Measurements from ENCODE around the gene PIK3CB.
"Not testable (repeated sequence)": the region's sequence is repeated elsewhere in the genome, so short reads cannot be mapped to it uniquely, and the experiment has no call there.

PIK3CB gene

GRCh38 chr3:138824114-138824506 lies 10.6 kb downstream of the PIK3CB start:
- H3K4me3 ChIP-seq (ENCODE audit: control insufficient read depth, low read depth, low read length), result no peak overlapping the region
- no peak for DNase-seq (ENCODE audit: low read depth)
- TF ChIP-seq CTCF (IDR thresholded peaks at IDR 0.05; ENCODE audit: control insufficient read depth, insufficient read depth, low read depth, low read length, missing control alignments), result no peak

GRCh38 chr3:138820379-138820778 lies 14.3 kb downstream of the PIK3CB start:
- DNase-seq (ENCODE audit: low read depth); H3K4me3 ChIP-seq (ENCODE audit: control insufficient read depth, low read depth, low read length): not testable (repeated sequence)

- H3K4me3 ChIP-seq (ENCODE audit: control insufficient read depth, low read depth, low read length), result no peak overlapping the region
- DNase-seq (ENCODE audit: low read depth), result no peak
- TF ChIP-seq CTCF (IDR thresholded peaks at IDR 0.05; ENCODE audit: control insufficient read depth, insufficient read depth, low read depth, low read length, missing control alignments), result no peak
Measured at GRCh38 chr3:138818185-138818860, 16.4 kb downstream of the PIK3CB start.

- H3K4me3 ChIP-seq (ENCODE audit: control insufficient read depth, low read depth, low read length), result no peak overlapping the region
- TF ChIP-seq CTCF (IDR thresholded peaks at IDR 0.05; ENCODE audit: control insufficient read depth, insufficient read depth, low read depth, low read length, missing control alignments), result no peak
- no peak for DNase-seq (ENCODE audit: low read depth)
Measured at GRCh38 chr3:138817695-138818094, 17.0 kb downstream of the PIK3CB start.

GRCh38 chr3:138812806-138813205 lies 21.9 kb downstream of the PIK3CB start:
- no peak for DNase-seq (ENCODE audit: low read depth)
- no peak for TF ChIP-seq CTCF (IDR thresholded peaks at IDR 0.05; ENCODE audit: control insufficient read depth, insufficient read depth, low read depth, low read length, missing control alignments)
- no peak overlapping the region for H3K4me3 ChIP-seq (ENCODE audit: control insufficient read depth, low read depth, low read length)

- TF ChIP-seq CTCF (IDR thresholded peaks at IDR 0.05; ENCODE audit: control insufficient read depth, insufficient read depth, low read depth, low read length, missing control alignments), result no peak
- no peak overlapping the region for H3K4me3 ChIP-seq (ENCODE audit: control insufficient read depth, low read depth, low read length)
- DNase-seq (ENCODE audit: low read depth), result no peak
Measured at GRCh38 chr3:138809500-138810256, 25.1 kb downstream of the PIK3CB start.

- TF ChIP-seq CTCF (IDR thresholded peaks at IDR 0.05; ENCODE audit: control insufficient read depth, insufficient read depth, low read depth, low read length, missing control alignments), result no peak
- H3K4me3 ChIP-seq (ENCODE audit: control insufficient read depth, low read depth, low read length), result no peak overlapping the region
- no peak for DNase-seq (ENCODE audit: low read depth)
Measured at GRCh38 chr3:138806376-138807080, 28.2 kb downstream of the PIK3CB start.

Measured in AG09309 (cell line).